K562 (cell line): Measurements from ENCODE around the gene SEC14L5. TPM values are rescaled to one million over a fixed set of nuclear protein-coding genes. Genes with fewer than 3 reads are reported as not detected.
A peak's percentile ranks its signal among the peaks of the same experiment; 100 is the strongest.

Experiments used
- ATAC-seq: fragments of 200-7000 bp; cut with Tn5 transposase; 3 replicates; pipeline ENCODE4 v1.9.1; 2020; ENCODE audit warnings: moderate library complexity
- BruUV-seq: library from RNA; stranded (reverse); fragments of 400-500 nt; replicated peaks from 2 replicates; lab custom pipeline; 2021; lab: Mats Ljungman, UMichigan
- CTCF ChIA-PET: fragments of 300-600 bp; formaldehyde crosslinking; extraction: SDS; loops from one replicate; lab custom pipeline; 2021; ENCODE audit warnings: low intra/inter-chr PET ratio; lab: Yijun Ruan, JAX
- POLR2A ChIA-PET: fragments of 300-600, 350-650 bp; sonication (Branson Sonifier 250); formaldehyde crosslinking; extraction: SDS; loops from one replicate; lab custom pipeline; 2021; ENCODE audit warnings: antibody characterized with exemption, inconsistent platforms; lab: Yijun Ruan, JAX
- DNase-seq, 4 experiments: peaks; one replicate each; pipeline versions ENCODE4 v3.0.0 to v3.0.0-alpha.2; 2011 to 2018; ENCODE audit warnings: low spot score in 3 of 4, mixed read lengths in 3 of 4; ENCODE audit errors: extremely low read depth in 1 of 4
- FAIRE-seq: peaks from 2 replicates; lab custom pipeline; 2011; peaks lifted over from hg19 to GRCh38; lab: Jason Lieb, UNC
- H2AFZ ChIP-seq: 2 replicates; pipeline ENCODE4 v1.6.0; 2011; ENCODE audit warnings: low read depth, low read length, control low read depth, inconsistent platforms
- H3K27ac ChIP-seq: fragments of 200-600 bp; 3 replicates; pipeline ENCODE4 v1.8.0; 2011; ENCODE audit warnings: low read depth, mild to moderate bottlenecking, control low read depth, inconsistent platforms, low read length, moderate library complexity, mixed read lengths; ENCODE audit errors: extremely low read depth
- H3K27me3 ChIP-seq, 2 experiments: fragments of 300-600 bp in 1 of 2; 2 replicates in 1 of 2; 3 replicates in 1 of 2; pipeline versions ENCODE4 v1.6.0 to v1.8.0; 2011; ENCODE audit warnings: inconsistent platforms in 2 of 2, low read length in 2 of 2, mild to moderate bottlenecking in 1 of 2, mixed read lengths in 1 of 2, moderate library complexity in 1 of 2; ENCODE audit not compliant: control insufficient read depth in 2 of 2, insufficient read depth in 2 of 2
- H3K36me3 ChIP-seq: fragments of 300-600 bp; 3 replicates; pipeline ENCODE4 v1.8.0; 2011; ENCODE audit warnings: mild to moderate bottlenecking, low read length, inconsistent platforms; ENCODE audit not compliant: control insufficient read depth, insufficient read depth
- H3K4me1 ChIP-seq, 2 experiments: fragments of 200-600 bp in 1 of 2; replicated peaks in 1 of 2; 2 replicates in 1 of 2; 3 replicates in 1 of 2; pipeline versions ENCODE4 v1.5.1 to v1.8.0; 2011; ENCODE audit warnings: inconsistent platforms in 2 of 2, low read length in 2 of 2, mild to moderate bottlenecking in 1 of 2, mixed read lengths in 1 of 2, moderate library complexity in 1 of 2; ENCODE audit not compliant: control insufficient read depth in 2 of 2, insufficient read depth in 2 of 2
- H3K4me2 ChIP-seq: 2 replicates; pipeline ENCODE4 v1.6.1; 2011; ENCODE audit warnings: low read length, control low read depth, inconsistent platforms, mixed read lengths; ENCODE audit not compliant: insufficient read depth
- H3K4me3 ChIP-seq: fragments of 200-600 bp; sonication (generic), shearing (Covaris generic); 2 replicates; pipeline ENCODE4 v1.5.1; 2016; ENCODE audit warnings: control low read depth, inconsistent platforms
- H3K79me2 ChIP-seq: fragments of 200-600 bp; 3 replicates; pipeline ENCODE4 v1.8.0; 2011; ENCODE audit warnings: low read length, inconsistent platforms; ENCODE audit not compliant: control insufficient read depth, insufficient read depth
- H3K9ac ChIP-seq, 2 experiments: 2 replicates each; pipeline versions ENCODE4 v1.6.0 to v1.6.1; 2011; ENCODE audit warnings: low read depth in 2 of 2, low read length in 2 of 2, control low read depth in 1 of 2, inconsistent platforms in 1 of 2, mild to moderate bottlenecking in 1 of 2, mixed read lengths in 1 of 2; ENCODE audit not compliant: insufficient read depth in 1 of 2
- H3K9me1 ChIP-seq: one replicate; pipeline ENCODE4 v1.6.0; 2011; ENCODE audit warnings: inconsistent platforms, mild to moderate bottlenecking, low read length, moderate library complexity; ENCODE audit not compliant: control insufficient read depth, insufficient read depth
- H3K9me3 ChIP-seq: replicated peaks from 2 replicates; pipeline ENCODE4 v1.5.1; 2011; ENCODE audit warnings: low read depth, low read length, inconsistent platforms; ENCODE audit not compliant: control insufficient read depth, insufficient read depth
- H4K20me1 ChIP-seq: replicated peaks from 2 replicates; pipeline ENCODE4 v1.6.1; 2011; ENCODE audit warnings: low read length, inconsistent platforms, mixed read lengths; ENCODE audit not compliant: control insufficient read depth, insufficient read depth
- ATF4 ChIP-seq: fragments of 450-650 bp; formaldehyde crosslinking; IDR thresholded peaks from 2 replicates; pipeline ENCODE4 v1.4.0; 2022; ENCODE audit warnings: mild to moderate bottlenecking, moderate library complexity
- E2F8 ChIP-seq: fragments of 450-650 bp; IDR thresholded peaks from 2 replicates; pipeline ENCODE4 v1.7.1; 2018; ENCODE audit warnings: mild to moderate bottlenecking, low read depth; ENCODE audit not compliant: partially characterized antibody
- GATA2 ChIP-seq: sonication (generic); formaldehyde crosslinking; IDR thresholded peaks from 2 replicates; pipeline ENCODE4 v1.4.0; 2020; ENCODE audit warnings: mild to moderate bottlenecking, missing genetic modification reagents
- HIVEP1 ChIP-seq: fragments of 250-450 bp; sonication (Bioruptor Pico); IDR thresholded peaks from 2 replicates; pipeline ENCODE4 v1.4.0; 2020; ENCODE audit warnings: mild to moderate bottlenecking
- SMAD4 ChIP-seq: fragments of 250-450 bp; sonication (Bioruptor Pico); conservative IDR thresholded peaks from 2 replicates; pipeline ENCODE4 v1.8.0; 2021; ENCODE audit warnings: inconsistent platforms, mild to moderate bottlenecking, moderate library complexity
- SMARCC2 ChIP-seq: fragments of 450-650 bp; IDR thresholded peaks from 2 replicates; pipeline ENCODE4 v1.6.1; 2017; ENCODE audit warnings: antibody characterized with exemption, moderate library complexity, mild to moderate bottlenecking, low read depth
- SNAPC5 ChIP-seq: fragments of 250-450 bp; sonication (Bioruptor Pico); IDR thresholded peaks from 2 replicates; pipeline ENCODE4 v1.8.0; 2021; ENCODE audit warnings: moderate library complexity, mild to moderate bottlenecking, inconsistent platforms
- TEAD1 ChIP-seq, 2 experiments: fragments of 450-650 bp in 1 of 2; sonication (generic) in 1 of 2; formaldehyde crosslinking; IDR thresholded peaks; 2 replicates each; pipeline versions ENCODE4 v1.4.0 to v1.8.0; 2020 to 2022; ENCODE audit warnings: mild to moderate bottlenecking in 2 of 2, missing genetic modification reagents in 1 of 2
- ZNF134 ChIP-seq: fragments of 250-450 bp; sonication (Bioruptor Pico); conservative IDR thresholded peaks from 2 replicates; pipeline ENCODE4 v1.4.0; 2020
- ZNF740 ChIP-seq, 3 experiments: fragments of 200-800 bp in 1 of 3; sonication (Bioruptor generic) in 1 of 3; sonication (generic) in 1 of 3; formaldehyde crosslinking in 1 of 3; IDR thresholded peaks; 2 replicates each; pipeline versions ENCODE4 v1.6.1 to v1.8.0; 2016 to 2022; ENCODE audit warnings: mild to moderate bottlenecking in 2 of 3, missing compliant biosample characterization in 2 of 3, missing genetic modification characterization in 2 of 3, missing genetic modification reagents in 1 of 3
- WGBS: fragments of 100-300 bp; shearing (Covaris generic); methylation state at CpG from one replicate; pipeline ENCODE4 v1.1.6; 2016; ENCODE audit warnings: low coverage, mixed read lengths; ENCODE audit not compliant: insufficient coverage; ENCODE audit errors: missing lambda C conversion rate; 5-methylcytosine and 5-hydroxymethylcytosine counted together
- in situ Hi-C: fragments of 300-500 bp; cut with MboI; formaldehyde crosslinking; loops from 4 replicates; pipeline ENCODE4 v1.15.0; 2018; ENCODE audit warnings: inconsistent platforms, mixed read lengths
- intact Hi-C: fragments of 100-400 bp; cut with micrococcal nuclease; formaldehyde crosslinking; loops from 2 replicates; pipeline ENCODE4 v1.14.2; 2022
- polyA plus RNA-seq, 8 experiments: library from polyadenylated mRNA; depleted of rRNA in 4 of 8; stranded (reverse) in 5 of 8; unstranded in 3 of 8; fragments of >200 nt; fragmentation: Nextera tagmentation in 2 of 8; fragmentation: Illumina TruSeq in 1 of 8; extraction: Ambion mirVana in 2 of 8; extraction: Trizol in 1 of 8; gene quantifications; 2 replicates each; pipeline versions ENCODE4 v1.2.1 to v1.2.3, GENCODE V29; 2011 to 2014; ENCODE audit warnings: inconsistent platforms in 1 of 8, missing spikeins in 1 of 8
- total RNA-seq, 7 experiments: library from RNA; depleted of rRNA in 6 of 7; stranded (reverse); fragments of >200 nt in 6 of 7; fragmentation: Illumina TruSeq in 2 of 7; extraction: Trizol in 2 of 7; gene quantifications; 2 replicates each; pipeline versions ENCODE4 v1.2.1 to v1.2.3, GENCODE V29; 2011 to 2021; ENCODE audit warnings: low replicate concordance in 1 of 7

Gene SEC14L5
- total and polyA plus RNA-seq, 9 of the 15 experiments (the other 6 are each of a cell fraction or from before 2014, with no cell fraction given), result 0.11 TPM; not detected in 8

- H4K20me1 ChIP-seq, result peaks cover 4% of the 10 kb centered on the region; the same call in 1 of the 2 replicates
- H3K27me3 ChIP-seq, result peaks cover 25 to 58% of the 10 kb centered on the region in 2 experiments; a peak in 4 of 5 replicates
- H3K79me2 ChIP-seq, result no peaks in the 10 kb centered on the region
- H2AFZ ChIP-seq, result no peak overlapping the region
- 1% methylated on average over 14 of the region's 14 CpGs for WGBS
- H3K9me3 ChIP-seq, result no peaks in the 10 kb centered on the region
- peak overlapping the region in 1 of 2 experiments; percentile 14; a peak in 1 of 4 replicates for H3K9ac ChIP-seq
- H3K4me3 ChIP-seq, result no peak overlapping the region
- H3K4me1 ChIP-seq, result peaks cover 0 to 15% of the 10 kb centered on the region in 2 experiments; a peak in 3 of 5 replicates
- no TSS peak for BruUV-seq
- no peaks in the 10 kb centered on the region for H3K9me1 ChIP-seq
- ChIA-PET POLR2A (no interaction called here), CTCF (no interaction called here)
- intact Hi-C loops (no loop called here), in situ Hi-C loops (no loop called here)
- no peak overlapping the region for H3K4me2 ChIP-seq
- H3K27ac ChIP-seq, result no peak overlapping the region
- no peak for ATAC-seq
- no peaks in the 10 kb centered on the region for H3K36me3 ChIP-seq
- TF ChIP-seq SMARCC2 (no peak), GATA2 (CRISPR knock-in tag) (no peak), TEAD1 (CRISPR knock-in tag; IDR thresholded peaks at IDR 0.05) (no peak), E2F8 (no peak), SNAPC5 (CRISPR knock-in tag) (no peak), ZNF740 (CRISPR knock-in tag; IDR thresholded peaks at IDR 0.05) (no peak), ZNF740 (tag; IDR thresholded peaks at IDR 0.05) (no peak), ATF4 (CRISPR knock-in tag) (no peak), SMAD4 (CRISPR knock-in tag) (no peak), ZNF134 (CRISPR knock-in tag) (no peak), HIVEP1 (no peak)
- no peak for FAIRE-seq
- DNase-seq, result no peak
These were observed 33.6 kb downstream of the SEC14L5 start for GRCh38 chr16:4991754-4992153.
